GM21423 (cell line): Measurements from ENCODE around the gene SLC25A31.

ENCODE experiments used
- ATAC-seq: cut with Tn5 transposase; IDR thresholded peaks from one replicate; pipeline ENCODE4 v1.9.1; 2021; ENCODE audit warnings: mild to moderate bottlenecking, moderate library complexity; ENCODE audit not compliant: unreplicated experiment

The SLC25A31 gene

DNA sequence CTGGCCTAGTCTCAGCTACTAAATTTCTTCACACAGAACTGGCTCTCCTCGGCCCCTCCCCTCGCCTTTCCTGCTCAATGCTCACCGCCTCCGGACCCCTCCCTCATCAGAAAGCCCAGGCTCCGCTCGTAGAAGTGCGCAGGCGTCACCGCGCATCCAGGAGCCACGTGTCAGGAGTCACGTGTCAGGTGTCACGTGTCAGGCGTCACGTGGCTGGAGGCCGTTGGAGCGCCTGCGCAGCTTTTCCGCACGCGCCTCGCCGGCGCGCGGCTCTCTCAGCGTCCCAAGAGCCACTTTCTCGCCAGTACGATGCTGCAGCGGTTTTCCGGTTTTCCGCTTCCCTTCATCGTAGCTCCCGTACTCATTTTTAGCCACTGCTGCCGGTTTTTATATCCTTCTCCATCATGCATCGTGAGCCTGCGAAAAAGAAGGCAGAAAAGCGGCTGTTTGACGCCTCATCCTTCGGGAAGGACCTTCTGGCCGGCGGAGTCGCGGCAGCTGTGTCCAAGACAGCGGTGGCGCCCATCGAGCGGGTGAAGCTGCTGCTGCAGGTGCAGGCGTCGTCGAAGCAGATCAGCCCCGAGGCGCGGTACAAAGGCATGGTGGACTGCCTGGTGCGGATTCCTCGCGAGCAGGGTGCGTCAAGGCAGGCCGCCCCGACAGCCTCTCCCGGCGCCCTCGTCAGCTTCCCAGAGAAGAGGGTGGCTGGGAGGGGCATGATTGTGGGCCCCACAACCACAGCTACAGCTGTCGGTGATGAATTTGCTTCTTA is at the start of gene SLC25A31:
TSS of gene SLC25A31 (plus strand) at position 259 of the 772 bp plus-strand sequence. CDS start at position 405, 146 bp downstream.
- no peak for ATAC-seq

DNA sequence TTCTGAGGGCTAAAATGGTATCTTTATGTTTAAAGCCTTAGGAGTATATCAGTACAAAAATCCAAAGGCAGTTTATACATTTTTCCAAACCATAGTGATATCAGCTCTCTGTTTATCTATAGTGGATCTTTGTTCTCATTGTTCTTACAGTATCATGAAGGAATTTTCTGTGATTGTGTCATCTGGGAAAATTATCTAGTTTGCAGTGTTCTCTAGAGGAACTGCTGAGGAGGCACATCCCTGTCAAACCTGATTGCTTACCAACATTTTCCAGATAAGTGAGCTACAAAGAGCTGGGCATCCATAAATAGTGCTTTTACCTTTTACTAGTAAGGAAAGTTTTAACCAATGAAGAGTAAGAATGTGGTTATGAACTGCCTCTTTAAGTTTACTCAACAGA is 44.9 kb upstream of the SLC25A31 start:
- ATAC-seq: no peak

DNA sequence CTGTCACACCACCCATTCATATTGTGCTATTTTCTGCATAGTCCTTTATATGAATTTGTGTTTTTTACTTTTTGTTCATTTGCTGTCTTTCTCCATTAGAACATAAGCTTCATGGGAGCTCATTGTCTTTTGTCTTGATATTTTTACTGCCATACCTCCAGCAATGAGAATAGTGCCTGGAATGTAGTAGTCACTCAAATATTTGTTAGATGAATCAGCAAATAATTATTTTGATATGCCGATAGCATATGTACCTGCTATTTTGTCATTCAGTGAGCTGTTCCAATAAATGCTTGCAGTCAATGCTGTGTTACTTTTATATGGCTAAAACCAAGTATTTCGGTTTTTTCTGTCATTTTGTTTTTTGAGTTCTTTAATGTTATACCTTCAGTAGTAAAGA is 43.5 kb upstream of the SLC25A31 start:
- ATAC-seq: no peak

- ATAC-seq: no peak
These were observed 42.6 kb upstream of the SLC25A31 start for GRCh38 chr4:127687580-127687979.

DNA sequence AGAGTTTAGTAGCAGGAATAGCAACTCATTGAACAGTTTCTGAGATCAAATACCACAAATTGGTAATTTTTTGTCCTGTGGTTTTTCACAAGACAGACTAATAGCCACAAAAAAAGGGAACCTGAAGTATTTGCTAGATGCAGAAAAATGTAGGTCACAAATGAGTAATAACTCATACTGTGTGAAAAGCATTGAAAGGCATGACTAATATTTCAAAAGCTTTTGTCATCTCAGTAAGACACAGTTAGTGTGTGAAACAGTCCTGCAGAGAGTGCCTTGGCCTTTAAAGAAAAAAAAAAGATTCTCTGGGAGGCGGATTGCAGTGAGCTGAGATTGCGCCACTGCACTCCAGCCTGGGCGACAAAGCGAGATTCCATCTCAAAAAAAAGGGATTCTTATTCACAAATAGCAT is 31.4 kb upstream of the SLC25A31 start:
- ATAC-seq: peak; percentile 100

DNA sequence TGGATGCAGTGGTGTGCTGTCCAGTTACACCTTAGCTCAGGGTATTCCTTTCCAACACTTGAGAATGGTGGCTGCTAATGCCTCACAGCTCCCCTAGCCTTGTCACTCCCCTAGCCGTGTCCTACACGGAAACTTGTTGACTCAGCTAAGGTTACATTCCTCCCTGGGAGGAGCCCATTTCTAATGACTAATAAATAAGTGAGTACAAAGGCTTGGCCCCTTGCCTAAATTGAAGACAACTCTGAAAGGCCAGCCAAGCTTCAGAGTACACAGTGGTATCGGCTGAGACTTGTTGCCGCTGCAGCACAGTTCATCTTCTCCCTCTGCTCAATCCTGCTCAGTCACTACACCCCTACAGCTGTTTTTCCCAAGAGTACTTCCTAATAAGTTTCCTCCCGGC is 21.2 kb upstream of the SLC25A31 start:
- no peak for ATAC-seq

DNA sequence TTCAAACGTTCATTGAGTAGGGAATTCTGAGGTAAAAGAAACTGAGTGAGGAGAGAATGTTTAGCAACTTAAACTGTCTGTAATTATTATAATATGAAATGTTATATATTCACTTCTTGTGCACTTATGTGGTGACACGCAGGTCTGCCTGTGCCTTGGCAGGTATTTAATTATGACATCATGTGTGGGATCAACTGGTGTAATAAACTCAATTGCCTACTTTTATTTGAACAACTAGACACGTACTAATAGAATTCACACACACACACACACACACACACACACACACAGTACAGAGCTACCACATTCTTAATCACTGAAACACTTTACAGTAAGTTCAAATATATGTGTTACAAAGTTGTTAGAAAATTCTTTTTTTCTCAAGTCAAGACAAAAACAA is 20.7 kb upstream of the SLC25A31 start:
- ATAC-seq: no peak

- no peak for ATAC-seq
These were observed 1.2 kb downstream of the SLC25A31 start for GRCh38 chr4:127731406-127731805.

- ATAC-seq: peak; percentile 87
These were observed 2.6 kb downstream of the SLC25A31 start for GRCh38 chr4:127732623-127733328.

DNA sequence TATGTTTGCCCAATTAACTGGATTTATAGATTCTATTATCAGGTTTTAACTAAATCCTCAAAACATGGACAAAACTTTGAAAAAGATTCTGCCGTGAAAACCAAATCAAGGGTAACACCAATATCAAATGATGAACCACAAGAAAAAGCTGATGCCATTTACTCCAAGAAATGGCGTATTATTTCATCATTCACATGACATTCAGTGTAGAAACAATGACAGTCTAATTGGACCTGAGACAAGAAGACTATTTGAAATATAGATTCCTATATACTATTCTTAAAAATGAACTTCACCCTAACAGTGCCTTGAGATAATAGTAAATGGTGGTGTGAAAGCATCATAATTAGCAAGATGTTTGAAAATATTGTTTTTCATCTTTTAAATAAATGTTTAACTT is 4.8 kb downstream of the SLC25A31 start:
- no peak for ATAC-seq

DNA sequence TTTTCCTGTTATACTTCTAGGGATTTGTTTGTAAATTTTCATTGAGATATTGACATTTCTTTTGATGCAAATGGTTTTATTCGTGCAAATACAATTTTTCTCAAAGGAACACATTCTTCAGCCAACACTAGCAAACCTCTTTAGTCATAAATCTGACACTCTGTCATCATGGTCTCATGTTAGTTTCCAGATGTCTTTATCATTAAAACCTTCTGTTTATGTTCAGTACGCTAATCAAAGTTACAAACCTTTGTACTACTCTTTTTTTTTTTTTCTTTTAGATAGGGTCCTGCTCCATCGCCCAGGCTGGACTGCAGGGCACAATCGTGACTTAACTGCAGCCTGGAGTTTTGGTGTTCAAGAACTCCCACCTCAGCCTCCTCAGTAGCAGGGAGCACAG is 7.1 kb downstream of the SLC25A31 start:
- no peak for ATAC-seq

DNA sequence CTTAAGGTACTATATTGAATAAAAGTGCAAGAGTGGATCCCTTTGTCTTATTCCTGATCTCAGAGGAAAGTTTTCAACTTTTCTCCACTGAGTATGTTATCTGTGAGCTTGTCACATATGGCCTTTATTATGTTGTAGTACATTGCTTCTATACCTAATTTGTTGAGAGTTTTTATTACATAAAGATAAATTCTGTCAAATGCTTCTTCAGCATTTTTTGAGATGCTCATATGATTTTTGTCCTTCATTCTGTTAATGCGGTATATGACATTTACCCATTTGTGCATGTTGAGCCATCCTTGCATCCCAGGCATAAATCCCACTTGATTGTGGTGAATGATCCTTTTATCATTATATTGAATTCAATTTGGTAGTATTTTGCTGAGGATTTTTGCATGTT is 11.0 kb downstream of the SLC25A31 start:
- ATAC-seq: no peak

- no peak for ATAC-seq
These were observed 17.7 kb downstream of the SLC25A31 start for GRCh38 chr4:127747883-127748282.

- ATAC-seq: no peak
These were observed 18.8 kb downstream of the SLC25A31 start for GRCh38 chr4:127748957-127749356.

DNA sequence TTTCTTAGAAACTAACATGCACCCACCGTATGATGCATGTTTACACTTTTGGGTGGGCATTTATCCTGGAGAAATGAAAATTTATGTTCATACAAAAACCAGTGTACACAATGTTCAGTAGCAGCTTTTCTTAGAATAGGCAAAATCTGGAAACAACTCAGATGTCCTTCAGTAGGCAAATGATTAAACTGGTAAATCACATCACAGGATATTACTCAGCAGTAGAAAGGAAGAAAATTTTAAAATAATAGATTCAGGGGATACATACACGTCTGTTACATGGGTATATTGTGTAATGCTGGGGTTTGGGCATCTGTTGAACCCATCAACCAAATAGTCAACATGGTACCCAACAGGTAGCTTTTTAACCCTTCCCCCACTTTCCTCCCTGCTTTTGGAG is 26.7 kb downstream of the SLC25A31 start:
- ATAC-seq: no peak

- peak; percentile 80 for ATAC-seq
These were observed 29.1 kb downstream of the SLC25A31 start for GRCh38 chr4:127759228-127759820.

GRCh38 chr4:127759893-127760292 is 29.7 kb downstream of the SLC25A31 start:
- peak; percentile 7 for ATAC-seq

GRCh38 chr4:127771535-127772275 is 41.5 kb downstream of the SLC25A31 start:
- no peak for ATAC-seq

DNA sequence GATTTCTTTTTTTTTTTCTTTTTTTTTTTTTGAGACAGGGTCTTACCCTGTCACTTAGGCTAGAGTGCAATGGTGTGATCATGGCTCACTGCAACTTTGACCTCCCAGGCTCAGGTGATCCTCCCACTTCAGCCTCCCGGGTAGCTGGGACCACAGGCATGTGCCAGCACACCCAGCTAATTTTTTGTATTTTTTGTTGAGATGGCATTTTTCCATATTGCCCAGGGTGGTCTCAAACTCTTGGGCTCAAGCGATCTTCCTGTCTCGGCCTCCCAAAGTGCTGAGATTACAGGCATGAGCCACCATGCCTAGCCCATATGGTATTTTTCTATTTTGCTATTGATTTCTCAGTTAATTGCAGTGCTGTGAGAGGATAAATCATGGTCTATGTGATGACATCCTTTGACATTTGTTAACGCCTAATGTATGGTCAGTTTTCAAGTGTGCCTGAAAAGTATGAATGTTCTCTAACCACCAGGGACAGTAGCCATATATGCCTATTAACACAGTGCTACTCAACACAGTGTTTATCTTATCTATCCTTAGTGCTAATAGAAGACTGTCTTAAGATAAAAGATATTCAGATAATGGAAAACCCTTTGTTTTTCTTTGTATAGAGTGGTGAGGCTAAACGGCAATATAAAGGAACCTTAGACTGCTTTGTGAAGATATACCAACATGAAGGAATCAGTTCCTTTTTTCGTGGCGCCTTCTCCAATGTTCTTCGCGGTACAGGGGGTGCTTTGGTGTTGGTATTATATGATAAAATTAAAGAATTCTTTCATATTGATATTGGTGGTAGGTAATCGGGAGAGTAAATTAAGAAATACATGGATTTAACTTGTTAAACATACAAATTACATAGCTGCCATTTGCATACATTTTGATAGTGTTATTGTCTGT is 42.8 kb downstream of the SLC25A31 start:
- no peak for ATAC-seq

GRCh38 chr4:127775843-127776242 is 45.6 kb downstream of the SLC25A31 start:
- no peak for ATAC-seq
